Measurements from ENCODE around the gene THSD4. TPM values are rescaled to one million over a fixed set of nuclear protein-coding genes. Genes with fewer than 3 reads are reported as not detected.

Gene THSD4
- total RNA-seq, 1 donor from 2014 or later: 66.8 TPM

- H3K27ac ChIP-seq: no peak overlapping the region
- H3K36me3 ChIP-seq: no peaks in the 10 kb centered on the region
- H3K9me3 ChIP-seq: no peaks in the 10 kb centered on the region
- H3K27me3 ChIP-seq: no peaks in the 10 kb centered on the region
- no peak overlapping the region for H3K4me3 ChIP-seq
- no peak for TF ChIP-seq POLR2AphosphoS5 (IDR thresholded peaks at IDR 0.05; ENCODE audit: insufficient read depth in 1 of 2, low read depth in 1 of 2)
- no peak for TF ChIP-seq POLR2A (IDR thresholded peaks at IDR 0.05)
- no peak for TF ChIP-seq CTCF (IDR thresholded peaks at IDR 0.05)
- peak in 1 of 2 donors; percentile 47 for DNase-seq (ENCODE audit: extremely low spot score in 2 of 2)
- H3K4me1 ChIP-seq: no peaks in the 10 kb centered on the region
- intact Hi-C loops (cut with DNase I): no loop called here
These were observed 71.0 kb downstream of the THSD4 start for GRCh38 chr15:71186267-71186666.

GRCh38 chr15:71187078-71187477 is 71.8 kb downstream of the THSD4 start:
- no peaks in the 10 kb centered on the region for H3K4me1 ChIP-seq
- no peak for TF ChIP-seq CTCF (IDR thresholded peaks at IDR 0.05)
- TF ChIP-seq POLR2A (IDR thresholded peaks at IDR 0.05): no peak
- TF ChIP-seq POLR2AphosphoS5 (IDR thresholded peaks at IDR 0.05; ENCODE audit: insufficient read depth in 1 of 2, low read depth in 1 of 2): no peak
- peak in 1 of 2 donors; percentile 62 for DNase-seq (ENCODE audit: extremely low spot score in 2 of 2)

GRCh38 chr15:71187526-71187925 is 72.3 kb downstream of the THSD4 start:
- H3K27ac ChIP-seq: no peak overlapping the region
- H3K4me3 ChIP-seq: no peak overlapping the region
- H3K27me3 ChIP-seq: no peaks in the 10 kb centered on the region
- TF ChIP-seq POLR2AphosphoS5 (IDR thresholded peaks at IDR 0.05; ENCODE audit: insufficient read depth in 1 of 2, low read depth in 1 of 2): no peak
- no peak for TF ChIP-seq CTCF (IDR thresholded peaks at IDR 0.05)
- no peaks in the 10 kb centered on the region for H3K36me3 ChIP-seq
- intact Hi-C loops (cut with DNase I): no loop called here
- no peaks in the 10 kb centered on the region for H3K9me3 ChIP-seq
- DNase-seq (ENCODE audit: extremely low spot score in 2 of 2): no peak
- no peaks in the 10 kb centered on the region for H3K4me1 ChIP-seq

More at GRCh38 chr15:71187078-71187477, 71.8 kb downstream of the THSD4 start:
- intact Hi-C loops (cut with DNase I): no loop called here
- Histone ChIP-seq H3K27ac (no peak overlapping the region), H3K4me3 (no peak overlapping the region), H3K9me3 (no peaks in the 10 kb centered on the region), H3K27me3 (no peaks in the 10 kb centered on the region), H3K36me3 (no peaks in the 10 kb centered on the region)

GRCh38 chr15:71189718-71190117 is 74.4 kb downstream of the THSD4 start:
- no peak for TF ChIP-seq POLR2AphosphoS5 (IDR thresholded peaks at IDR 0.05; ENCODE audit: insufficient read depth in 1 of 2, low read depth in 1 of 2)
- TF ChIP-seq POLR2A (IDR thresholded peaks at IDR 0.05): no peak
- no peak for TF ChIP-seq CTCF (IDR thresholded peaks at IDR 0.05)
- intact Hi-C loops (cut with DNase I): no loop called here
- Histone ChIP-seq H3K4me1 (no peaks in the 10 kb centered on the region), H3K27ac (no peak overlapping the region), H3K4me3 (no peak overlapping the region), H3K36me3 (no peaks in the 10 kb centered on the region), H3K9me3 (no peaks in the 10 kb centered on the region), H3K27me3 (no peaks in the 10 kb centered on the region)
- no peak for DNase-seq (ENCODE audit: extremely low spot score in 2 of 2)

- H3K27me3 ChIP-seq: no peaks in the 10 kb centered on the region
- TF ChIP-seq CTCF (IDR thresholded peaks at IDR 0.05) (no peak), POLR2A (IDR thresholded peaks at IDR 0.05) (no peak), POLR2AphosphoS5 (IDR thresholded peaks at IDR 0.05; ENCODE audit: insufficient read depth in 1 of 2, low read depth in 1 of 2) (no peak)
- no peak overlapping the region for H3K4me3 ChIP-seq
- H3K27ac ChIP-seq: no peak overlapping the region
- intact Hi-C loops (cut with DNase I): no loop called here
- H3K9me3 ChIP-seq: no peaks in the 10 kb centered on the region
- H3K4me1 ChIP-seq: no peaks in the 10 kb centered on the region
- DNase-seq (ENCODE audit: extremely low spot score in 2 of 2): no peak
- no peaks in the 10 kb centered on the region for H3K36me3 ChIP-seq
These were observed 76.0 kb downstream of the THSD4 start for GRCh38 chr15:71191296-71191695.
